Left lung (tissue), 10 donors: ENCODE results near the gene RAD21L1. TPM values are rescaled to one million over a fixed set of nuclear protein-coding genes. Genes with fewer than 3 reads are reported as not detected.
A peak's percentile ranks its signal among the peaks of the same experiment; 100 is the strongest.

ENCODE experiments used
- ATAC-seq: fragments of 200-7000 bp; cut with Tn5 transposase; one replicate; pipeline ENCODE4 v1.9.1; 2020; ENCODE audit warnings: moderate library complexity
- DNase-seq, 4 donors: peaks; one replicate each; pipeline ENCODE4 v3.0.0-alpha.2; 2013 to 2020
- H3K27ac ChIP-seq, 2 donors: fragments of 200-600 bp; sonication (generic) in 1 of 2; one replicate each; pipeline versions ENCODE4 v1.5.0 to v1.8.0; 2020 to 2021
- H3K27me3 ChIP-seq, 2 donors: fragments of 200-600 bp; sonication (generic) in 1 of 2; one replicate each; pipeline versions ENCODE4 v1.5.0 to v1.8.0; 2020 to 2021
- H3K36me3 ChIP-seq, 2 donors: fragments of 200-600 bp; sonication (generic) in 1 of 2; one replicate each; pipeline versions ENCODE4 v1.5.0 to v1.8.0; 2020 to 2021
- H3K4me1 ChIP-seq, 2 donors: fragments of 200-600 bp; one replicate each; pipeline ENCODE4 v1.8.0; 2021
- H3K4me3 ChIP-seq, 2 donors: fragments of 200-600 bp; sonication (generic) in 1 of 2; one replicate each; pipeline versions ENCODE4 v1.5.0 to v1.8.0; 2020 to 2021; ENCODE audit warnings: mild to moderate bottlenecking in 1 of 2
- H3K9me3 ChIP-seq, 2 donors: fragments of 200-600 bp; sonication (generic) in 1 of 2; one replicate each; pipeline versions ENCODE4 v1.5.0 to v1.8.0; 2020 to 2021
- intact Hi-C, 2 donors: fragments of 100-400 bp; cut with DNase I; formaldehyde crosslinking; loops; one replicate each; pipeline versions ENCODE4 v1.11.2 to v1.14.2; 2022
- polyA plus RNA-seq, 6 donors: library from polyadenylated mRNA; unstranded; fragments of 120-200 nt; gene quantifications; one replicate each; pipeline ENCODE4 v1.2.1, GENCODE V29; 2013; ENCODE audit not compliant: insufficient read length in 6 of 6
- total RNA-seq, 2 donors: library from RNA; stranded (reverse); fragmentation: NEBNext Ultra II Directional; extraction: Animal tissue kit (Norgen Biotek cat#: 25700); gene quantifications; one replicate each; pipeline ENCODE4 v1.2.1, GENCODE V29; 2021
- TF ChIP-seq, protein P1 (sequence below), 2 donors: fragments of 200-600 bp; sonication (generic) in 1 of 2; IDR thresholded peaks; one replicate each; pipeline versions ENCODE4 v1.5.0 to v1.8.0; 2021; ENCODE audit warnings: antibody characterized with exemption in 2 of 2
- donor health status: DM: no; HTN: yes; CAD: no.
- donor health status: DM: no; HTN: no; CAD: no.

Gene RAD21L1
- total and polyA plus RNA-seq, 8 donors = not detected

DNA sequence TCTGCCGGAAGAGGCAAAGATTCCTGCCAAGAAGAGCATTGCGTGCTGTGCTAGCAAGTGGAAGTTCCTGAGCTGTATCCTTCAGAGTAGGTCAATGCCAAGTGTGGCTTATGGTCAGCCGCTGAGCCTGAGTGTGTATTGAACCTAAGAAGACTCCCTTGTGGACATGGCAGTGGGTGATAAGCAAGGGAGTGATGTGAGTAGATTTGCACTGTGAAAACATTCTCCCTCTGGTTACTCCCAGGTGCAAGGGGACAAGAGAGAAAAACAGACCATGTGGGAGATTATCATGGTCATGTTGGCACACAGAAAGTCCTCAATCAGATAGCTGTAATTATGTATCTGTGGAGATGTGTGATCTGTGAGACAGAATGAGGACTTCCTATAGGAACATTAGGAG lies 35.0 kb upstream of the RAD21L1 start:
- Histone ChIP-seq H3K27me3 (peaks cover 0 to 14% of the 10 kb centered on the region in 2 donors), H3K9me3 (no peaks in the 10 kb centered on the region), H3K4me1 (peaks cover 1 to 3% of the 10 kb centered on the region in 2 donors), H3K4me3 (no peak overlapping the region), H3K36me3 (no peaks in the 10 kb centered on the region), H3K27ac (no peak overlapping the region)
- ATAC-seq (no peak), DNase-seq (no peak)
- intact Hi-C loops = no loop called here
- TF ChIP-seq, protein P1, sequence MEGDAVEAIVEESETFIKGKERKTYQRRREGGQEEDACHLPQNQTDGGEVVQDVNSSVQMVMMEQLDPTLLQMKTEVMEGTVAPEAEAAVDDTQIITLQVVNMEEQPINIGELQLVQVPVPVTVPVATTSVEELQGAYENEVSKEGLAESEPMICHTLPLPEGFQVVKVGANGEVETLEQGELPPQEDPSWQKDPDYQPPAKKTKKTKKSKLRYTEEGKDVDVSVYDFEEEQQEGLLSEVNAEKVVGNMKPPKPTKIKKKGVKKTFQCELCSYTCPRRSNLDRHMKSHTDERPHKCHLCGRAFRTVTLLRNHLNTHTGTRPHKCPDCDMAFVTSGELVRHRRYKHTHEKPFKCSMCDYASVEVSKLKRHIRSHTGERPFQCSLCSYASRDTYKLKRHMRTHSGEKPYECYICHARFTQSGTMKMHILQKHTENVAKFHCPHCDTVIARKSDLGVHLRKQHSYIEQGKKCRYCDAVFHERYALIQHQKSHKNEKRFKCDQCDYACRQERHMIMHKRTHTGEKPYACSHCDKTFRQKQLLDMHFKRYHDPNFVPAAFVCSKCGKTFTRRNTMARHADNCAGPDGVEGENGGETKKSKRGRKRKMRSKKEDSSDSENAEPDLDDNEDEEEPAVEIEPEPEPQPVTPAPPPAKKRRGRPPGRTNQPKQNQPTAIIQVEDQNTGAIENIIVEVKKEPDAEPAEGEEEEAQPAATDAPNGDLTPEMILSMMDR (IDR thresholded peaks at IDR 0.05) = no peak

DNA sequence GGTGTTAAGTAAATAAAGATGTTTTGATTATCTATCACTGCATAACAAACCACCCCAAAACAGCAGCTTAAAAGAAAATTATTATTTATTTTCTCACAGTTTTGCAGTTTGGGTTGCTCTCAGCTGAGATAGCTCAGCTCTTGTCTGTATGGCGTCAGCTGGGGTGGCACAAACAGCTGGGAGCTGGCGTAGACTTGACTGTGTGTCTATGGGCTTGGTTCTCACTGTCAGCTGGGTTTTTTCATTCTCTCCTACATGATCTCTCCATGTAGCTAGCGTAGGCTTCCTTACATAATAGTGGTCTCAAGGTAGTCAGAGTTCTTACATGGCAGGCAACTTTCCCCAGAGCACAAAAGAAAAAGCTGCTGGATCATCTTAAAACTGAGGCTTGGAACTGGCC lies 34.5 kb upstream of the RAD21L1 start:
- H3K27ac ChIP-seq = no peak overlapping the region
- H3K27me3 ChIP-seq = peaks cover 0 to 9% of the 10 kb centered on the region in 2 donors
- no peaks in the 10 kb centered on the region for H3K9me3 ChIP-seq
- no peaks in the 10 kb centered on the region for H3K36me3 ChIP-seq
- no peaks in the 10 kb centered on the region for H3K4me1 ChIP-seq
- intact Hi-C loops = no loop called here
- ATAC-seq (no peak), DNase-seq (peak in 2 of 4 donors; percentile 64 to 86)
- TF ChIP-seq, protein P1 (IDR thresholded peaks at IDR 0.05) = no peak
- H3K4me3 ChIP-seq = no peak overlapping the region

DNA sequence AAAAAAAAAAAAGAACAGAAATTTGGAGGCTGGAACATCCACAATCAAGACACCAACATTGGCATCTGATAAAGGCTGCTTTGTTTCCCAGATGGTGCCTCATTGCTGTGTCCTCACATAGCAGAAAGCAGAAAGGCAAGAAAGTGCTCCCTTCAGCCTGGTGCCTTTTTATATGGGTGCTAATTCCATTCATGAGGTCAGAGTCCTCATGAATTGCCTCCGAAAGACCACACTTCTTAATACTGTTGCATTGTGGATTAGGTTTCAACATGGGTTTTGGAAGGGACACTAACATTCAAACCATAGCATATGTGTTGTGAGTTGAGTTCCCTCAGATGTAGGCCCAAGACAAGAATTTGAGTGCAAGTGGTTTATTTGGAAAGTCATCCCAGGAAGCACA lies 30.6 kb upstream of the RAD21L1 start:
- H3K9me3 ChIP-seq = no peaks in the 10 kb centered on the region
- no peaks in the 10 kb centered on the region for H3K27me3 ChIP-seq
- H3K4me3 ChIP-seq = no peak overlapping the region
- H3K36me3 ChIP-seq = no peaks in the 10 kb centered on the region
- no peak overlapping the region for H3K27ac ChIP-seq
- intact Hi-C loops = no loop called here
- no peaks in the 10 kb centered on the region for H3K4me1 ChIP-seq
- TF ChIP-seq, protein P1 (IDR thresholded peaks at IDR 0.05) = no peak
- DNase-seq = no peak
- ATAC-seq = no peak

DNA sequence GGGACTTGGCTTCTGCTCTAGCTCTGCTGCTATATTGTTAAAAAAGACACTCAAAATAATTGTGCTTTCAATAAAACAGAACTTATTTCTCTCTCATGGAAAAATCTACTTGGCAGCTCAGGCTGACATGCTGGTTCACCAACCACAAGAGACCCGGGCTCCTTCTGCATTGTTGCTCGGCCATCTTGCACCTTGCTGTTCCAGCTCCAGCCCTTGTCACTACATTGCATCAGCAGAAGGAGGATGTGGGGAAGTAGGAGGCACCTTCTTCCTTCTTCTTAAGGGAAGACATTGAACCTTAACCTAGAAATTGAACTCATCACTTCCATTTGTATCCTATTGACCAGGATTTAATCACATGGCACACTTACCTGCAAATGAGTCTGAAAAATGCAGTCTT lies 29.2 kb upstream of the RAD21L1 start:
- Histone ChIP-seq H3K4me3 (no peak overlapping the region), H3K27me3 (no peaks in the 10 kb centered on the region), H3K4me1 (no peaks in the 10 kb centered on the region), H3K9me3 (no peaks in the 10 kb centered on the region), H3K27ac (no peak overlapping the region), H3K36me3 (no peaks in the 10 kb centered on the region)
- ATAC-seq = no peak
- no peak for DNase-seq
- intact Hi-C loops = no loop called here
- TF ChIP-seq, protein P1 (IDR thresholded peaks at IDR 0.05) = no peak

DNA sequence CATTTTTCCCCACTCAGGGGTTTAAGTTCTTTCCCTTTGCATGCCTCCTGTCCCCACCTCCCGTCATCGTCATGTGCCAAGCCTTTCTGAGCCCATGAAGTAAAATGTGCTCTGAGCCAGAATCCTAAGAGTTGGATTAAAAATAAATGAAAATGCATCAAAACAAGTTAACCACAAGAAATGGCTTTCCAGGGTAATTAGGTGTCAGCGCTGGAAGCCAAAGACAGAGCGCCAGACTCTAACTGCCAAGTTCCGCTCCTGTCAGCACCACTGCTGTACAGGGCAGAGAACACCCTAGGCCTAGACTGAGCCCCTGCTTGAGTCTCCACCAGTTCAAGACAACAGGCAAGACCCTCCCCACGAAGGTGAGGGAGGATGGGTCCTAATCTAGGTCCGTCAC lies 28.0 kb upstream of the RAD21L1 start:
- Histone ChIP-seq H3K27ac (no peak overlapping the region), H3K9me3 (no peaks in the 10 kb centered on the region), H3K27me3 (no peaks in the 10 kb centered on the region), H3K4me1 (no peaks in the 10 kb centered on the region), H3K4me3 (no peak overlapping the region), H3K36me3 (no peaks in the 10 kb centered on the region)
- no peak for ATAC-seq
- intact Hi-C loops = no loop called here
- TF ChIP-seq, protein P1 (IDR thresholded peaks at IDR 0.05) = no peak
- peak in 2 of 4 donors; percentile 72 to 77 for DNase-seq
